CD4-positive, alpha-beta T cell treated with Interleukin-15 for 1 hour (primary cell): Measurements from ENCODE around the gene ODC1.
"Not testable (repeated sequence)": the region's sequence is repeated elsewhere in the genome, so short reads cannot be mapped to it uniquely, and the experiment has no call there.

Source experiments
- DNase-seq: peaks from one replicate; pipeline ENCODE4 v3.0.0-alpha.2; 2020

The ODC1 gene

DNA sequence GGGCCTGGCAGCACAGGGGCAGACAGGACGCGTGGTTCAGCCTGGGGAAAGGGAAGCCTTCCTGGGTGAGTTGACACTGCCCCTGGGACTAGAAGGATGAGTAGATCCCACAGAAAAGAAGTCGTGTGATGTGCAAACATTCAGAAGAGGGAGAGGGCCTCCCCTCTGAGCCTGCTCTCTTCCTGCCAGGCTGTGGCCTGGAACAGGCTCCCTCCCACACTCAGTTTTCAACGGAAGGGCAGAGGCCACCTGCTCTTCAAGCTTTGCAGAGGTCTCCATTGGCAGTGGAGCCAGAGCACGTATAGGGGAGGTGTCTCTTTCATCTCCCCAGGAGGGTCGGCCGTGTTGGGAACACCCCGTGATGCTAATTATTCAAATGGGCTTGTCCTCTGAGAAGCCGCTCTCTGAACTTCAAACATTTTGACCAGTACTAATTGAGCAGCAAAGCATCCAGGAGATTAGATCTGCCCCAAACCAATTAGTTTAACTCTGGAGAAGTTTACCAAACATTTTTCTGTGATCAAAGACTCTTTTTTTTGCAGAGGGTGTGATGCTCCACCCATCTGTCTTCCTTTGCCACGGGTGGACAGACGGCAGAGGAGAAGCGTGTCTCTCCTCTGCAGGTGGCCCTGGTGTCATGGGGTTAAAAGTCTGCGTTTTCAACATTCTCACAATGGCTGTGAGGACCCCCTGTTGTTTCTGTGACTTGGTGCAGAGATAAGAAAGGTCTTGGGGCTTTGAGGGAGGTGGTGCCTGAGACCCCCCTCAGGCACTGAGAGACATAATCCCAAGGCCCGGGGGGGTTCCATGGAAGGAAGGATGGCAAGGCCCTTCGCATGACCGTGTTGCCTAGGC is 29.5 kb upstream of the ODC1 start:
- DNase-seq, result no peak

- no peak for DNase-seq
These were observed 28.8 kb upstream of the ODC1 start for GRCh38 chr2:10476723-10477442.

DNA sequence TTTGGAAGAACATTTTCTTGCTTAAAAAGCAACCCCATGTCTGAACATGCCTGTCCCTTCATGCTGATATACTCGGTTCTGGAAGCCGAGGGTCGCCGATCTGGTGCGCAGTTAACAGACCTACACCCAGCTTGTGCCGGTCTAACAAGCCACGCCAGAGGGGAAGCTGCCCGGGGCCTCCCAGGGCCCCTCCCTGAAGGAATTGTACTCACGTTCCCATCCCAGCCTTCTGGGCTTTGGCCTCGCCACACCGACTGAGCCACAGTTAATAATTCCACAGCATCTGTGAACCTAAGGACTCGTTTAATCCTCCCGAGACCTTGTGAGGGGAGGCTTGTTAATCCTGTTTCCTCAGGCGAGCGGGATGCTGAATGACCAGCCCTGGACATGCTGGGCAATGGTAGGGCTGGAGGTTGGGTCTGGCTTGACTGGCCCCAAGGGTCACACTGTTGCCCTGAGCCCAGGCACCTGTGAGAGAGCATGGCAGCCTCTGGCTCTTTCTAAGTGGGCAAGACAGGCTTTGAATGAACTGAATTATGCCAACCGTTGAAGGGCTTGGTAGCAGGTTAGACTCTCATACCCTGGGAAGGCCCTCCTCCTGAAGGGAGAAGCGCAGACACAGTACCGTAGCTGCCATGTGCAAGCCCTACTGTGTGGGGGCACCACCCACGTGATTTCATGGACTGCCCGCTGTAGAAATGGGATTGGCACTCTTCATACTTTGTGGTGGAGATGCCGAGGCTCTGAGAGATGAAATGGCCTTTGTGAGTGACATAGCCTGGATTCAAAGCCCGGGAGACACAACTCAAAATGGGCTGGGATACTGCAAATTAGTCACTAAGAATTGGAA is 27.9 kb upstream of the ODC1 start:
- no peak for DNase-seq

- DNase-seq, result no peak
These were observed 27.1 kb upstream of the ODC1 start for GRCh38 chr2:10475221-10475722.

DNA sequence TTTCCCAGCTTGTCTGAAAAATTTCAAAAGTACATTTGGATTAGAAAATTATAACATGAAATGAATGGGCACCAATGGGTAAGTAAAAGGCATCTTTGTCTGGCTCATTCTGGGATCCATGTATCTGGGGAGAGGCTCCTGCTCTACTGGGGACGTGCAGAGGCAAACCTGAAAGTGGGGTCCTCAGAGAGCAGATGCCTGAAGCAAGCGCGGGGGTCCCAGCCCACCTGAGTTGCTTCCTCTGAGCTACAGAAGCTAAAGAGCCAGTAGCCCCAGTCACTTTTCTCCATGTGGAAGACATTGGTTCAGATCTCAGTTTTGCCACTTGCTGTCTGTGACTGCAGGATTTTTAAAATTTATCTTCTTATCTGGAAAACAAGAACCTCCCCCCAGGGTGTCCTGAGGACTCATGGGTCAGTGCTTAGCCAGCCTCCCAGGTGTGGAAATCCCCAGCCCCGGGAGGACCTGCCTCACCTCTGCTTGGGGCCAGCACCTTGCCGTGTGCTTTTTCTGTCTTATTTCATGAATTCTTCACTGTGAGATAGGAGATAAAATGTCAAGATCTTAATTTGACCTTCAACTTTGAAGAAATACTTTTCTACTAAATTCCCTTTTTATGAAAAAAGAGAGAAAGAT is 25.1 kb upstream of the ODC1 start:
- DNase-seq, result no peak

DNA sequence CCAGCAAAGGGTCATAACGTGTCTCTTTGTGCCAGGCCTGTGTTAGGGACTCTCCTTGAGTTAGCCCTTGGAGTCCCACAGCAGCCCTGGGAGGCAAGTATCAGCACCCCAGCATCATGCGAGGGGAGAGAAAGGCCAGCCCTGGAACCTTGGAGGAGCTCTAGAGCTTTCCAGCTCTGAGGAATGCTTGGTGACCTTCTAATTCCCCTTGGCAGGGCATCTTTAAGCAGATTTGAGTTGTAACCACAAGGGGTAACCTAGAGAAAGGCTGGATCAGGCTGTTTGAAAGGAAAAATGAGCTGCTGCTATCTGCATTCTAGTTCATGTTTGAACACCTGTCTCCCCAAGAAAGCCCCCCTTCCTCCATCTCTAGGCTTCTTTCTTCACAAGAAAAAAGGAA is 23.8 kb upstream of the ODC1 start:
- no peak for DNase-seq

- no peak for DNase-seq
These were observed 23.0 kb upstream of the ODC1 start for GRCh38 chr2:10471046-10471571.

- no peak for DNase-seq
These were observed 22.0 kb upstream of the ODC1 start for GRCh38 chr2:10469955-10470608.

GRCh38 chr2:10469301-10469700 is 21.2 kb upstream of the ODC1 start:
- no peak for DNase-seq

DNA sequence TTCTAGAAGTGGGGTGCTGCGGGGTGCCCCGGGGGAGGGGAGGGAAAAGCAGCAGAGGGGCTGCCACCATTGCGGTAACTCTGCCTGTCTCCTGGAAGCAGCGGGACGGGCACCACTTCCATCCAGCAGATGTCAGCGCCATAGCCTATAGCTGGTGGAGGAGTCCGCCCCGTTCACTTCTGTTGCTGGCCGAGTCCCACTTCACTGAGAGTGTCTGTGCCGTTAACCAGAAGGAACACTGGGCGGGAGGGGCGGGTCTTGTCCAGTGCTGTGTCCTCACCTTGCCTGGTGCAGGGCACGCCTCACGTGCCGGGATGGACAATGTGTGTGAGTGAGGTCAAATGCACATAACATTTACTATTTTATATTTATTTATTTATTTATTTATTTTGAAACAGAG is 19.3 kb upstream of the ODC1 start:
- DNase-seq, result no peak

- DNase-seq, result no peak
These were observed 18.7 kb upstream of the ODC1 start for GRCh38 chr2:10466801-10467200.

GRCh38 chr2:10465910-10466309 is 17.8 kb upstream of the ODC1 start:
- DNase-seq, result no peak

GRCh38 chr2:10462178-10463083 is 14.3 kb upstream of the ODC1 start:
- no peak for DNase-seq

DNA sequence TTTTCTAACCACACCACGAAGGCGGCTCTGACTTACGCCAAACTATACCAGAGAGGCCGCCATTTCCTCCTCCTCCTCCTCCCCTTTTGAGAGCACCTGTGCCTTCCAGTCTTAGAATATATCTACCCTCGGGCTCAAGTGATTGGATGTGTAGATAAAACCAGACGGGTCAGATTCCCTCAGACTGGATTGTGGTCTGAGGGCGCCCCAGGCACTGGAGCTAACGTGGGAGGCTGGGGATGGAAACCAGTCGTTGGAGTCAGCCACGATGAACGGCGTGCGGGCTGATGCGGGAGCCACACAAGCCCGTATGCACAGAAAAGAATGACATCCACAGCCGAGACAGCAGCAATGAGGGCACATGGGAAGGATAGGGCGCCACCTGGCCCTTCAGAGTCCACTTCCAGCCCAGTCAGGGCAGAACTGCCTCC is 12.3 kb upstream of the ODC1 start:
- DNase-seq, result no peak

DNA sequence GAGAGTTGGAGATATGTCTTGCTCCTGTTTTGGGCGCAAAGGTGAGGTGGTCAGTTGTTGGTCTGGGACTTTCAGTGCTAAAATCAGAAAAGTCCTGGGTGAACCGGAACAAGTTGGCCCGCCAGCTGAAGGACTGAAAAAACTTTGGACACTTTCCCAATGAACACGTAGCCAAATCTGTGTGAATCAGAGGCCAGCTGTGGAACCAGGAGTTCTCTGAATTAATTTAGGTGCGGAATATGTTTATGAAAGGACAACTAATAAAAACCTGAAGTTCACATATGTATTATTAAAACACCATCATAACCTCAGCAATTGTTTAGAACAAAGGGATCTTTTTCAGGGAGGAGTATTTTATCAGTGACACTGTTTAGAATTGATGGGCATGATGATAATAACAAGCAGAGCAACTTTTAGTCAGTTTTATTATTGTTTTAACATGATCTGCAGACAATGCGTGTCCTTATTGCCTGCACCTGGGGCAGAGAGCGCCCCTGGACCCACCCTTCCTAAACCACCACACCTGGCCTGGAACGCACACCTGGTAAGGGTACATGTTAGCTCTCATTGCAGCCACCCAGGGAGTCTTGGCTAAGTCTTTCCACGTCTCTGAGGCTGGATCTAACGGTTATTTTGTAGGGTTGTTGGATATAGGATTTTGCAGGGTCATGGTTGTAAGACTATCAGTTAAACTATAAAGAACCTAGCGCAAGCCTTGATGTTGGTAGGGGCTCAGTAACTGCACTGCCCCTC is 9.9 kb upstream of the ODC1 start:
- no peak for DNase-seq

GRCh38 chr2:10457195-10457594 is 9.1 kb upstream of the ODC1 start:
- not testable (repeated sequence) for DNase-seq

GRCh38 chr2:10454505-10454904 is 6.4 kb upstream of the ODC1 start:
- no peak for DNase-seq

DNA sequence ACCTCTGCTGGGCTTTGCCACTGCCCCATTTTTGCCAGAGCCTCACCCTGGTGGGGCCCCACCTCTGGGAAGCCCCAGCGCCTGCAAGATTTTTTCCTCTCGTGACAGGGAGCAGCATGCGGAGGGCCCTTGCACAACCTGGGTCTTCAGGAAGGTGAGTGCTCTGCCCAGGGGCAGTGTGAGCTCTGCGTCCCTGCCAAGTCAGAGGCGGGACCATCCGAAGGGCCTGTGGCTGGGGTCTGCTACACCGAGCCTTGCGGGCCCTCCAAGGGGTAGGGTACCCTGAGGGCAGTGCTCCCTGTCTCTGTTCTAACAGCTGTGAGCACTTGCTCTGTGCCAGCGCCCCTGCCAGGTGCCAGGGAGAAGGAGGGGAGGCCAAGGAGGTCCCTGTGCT is 5.8 kb upstream of the ODC1 start:
- no peak for DNase-seq

GRCh38 chr2:10452956-10453904 is 5.1 kb upstream of the ODC1 start:
- DNase-seq, result no peak
